Spleen (tissue), 11 donors: Measurements from ENCODE around the gene MAPT. TPM values are rescaled to one million over a fixed set of nuclear protein-coding genes. Genes with fewer than 3 reads are reported as not detected.

ENCODE experiments used
- DNase-seq: peaks from one replicate; pipeline ENCODE4 v3.0.0-alpha.2; 2020
- H3K27ac ChIP-seq, 8 donors: fragments of 200-600 bp; sonication (generic) in 7 of 8; 1 replicate in 4 of 8; 2 replicates in 4 of 8; pipeline versions ENCODE4 v1.5.0 to v1.8.0; 2016 to 2021; ENCODE audit warnings: inconsistent platforms in 4 of 8, mild to moderate bottlenecking in 4 of 8, moderate library complexity in 1 of 8
- H3K27me3 ChIP-seq, 7 donors: fragments of 200-600 bp; sonication (generic) in 6 of 7; replicated peaks in 1 of 7; 1 replicate in 4 of 7; 2 replicates in 3 of 7; pipeline versions ENCODE4 v1.5.0 to v1.8.0; 2016 to 2021; ENCODE audit warnings: inconsistent platforms in 3 of 7, mild to moderate bottlenecking in 1 of 7
- H3K36me3 ChIP-seq, 6 donors: fragments of 200-600 bp; sonication (generic) in 5 of 6; 1 replicate in 4 of 6; 2 replicates in 2 of 6; pipeline versions ENCODE4 v1.5.0 to v1.8.0; 2016 to 2021; ENCODE audit warnings: inconsistent platforms in 2 of 6
- H3K4me1 ChIP-seq, 6 donors: fragments of 200-600 bp; sonication (generic) in 5 of 6; 1 replicate in 3 of 6; 2 replicates in 3 of 6; pipeline versions ENCODE4 v1.5.0 to v1.8.0; 2016 to 2021; ENCODE audit warnings: inconsistent platforms in 3 of 6
- H3K4me3 ChIP-seq, 8 donors: fragments of 200-600 bp; sonication (generic) in 7 of 8; 1 replicate in 4 of 8; 2 replicates in 4 of 8; pipeline versions ENCODE4 v1.5.0 to v1.8.0; 2016 to 2021; ENCODE audit warnings: inconsistent platforms in 4 of 8, mild to moderate bottlenecking in 4 of 8, moderate library complexity in 2 of 8
- H3K9me3 ChIP-seq, 8 donors: fragments of 200-600 bp; sonication (generic) in 7 of 8; 1 replicate in 4 of 8; 2 replicates in 4 of 8; pipeline versions ENCODE4 v1.5.0 to v1.8.0; 2016 to 2021; ENCODE audit warnings: inconsistent platforms in 4 of 8
- POLR2A ChIP-seq, 3 donors: fragments of 450-650 bp; IDR thresholded peaks; one replicate each; pipeline ENCODE4 v1.5.1; 2017; ENCODE audit warnings: antibody characterized with exemption in 3 of 3, mild to moderate bottlenecking in 1 of 3
- POLR2AphosphoS5 ChIP-seq, 3 donors: sonication (generic); formaldehyde crosslinking; IDR thresholded peaks; one replicate each; pipeline ENCODE4 v1.5.1; 2017; ENCODE audit warnings: antibody characterized with exemption in 3 of 3
- WGBS, 5 donors: extraction: QIAGEN DNeasy Blood & Tissue Kit in 3 of 5; methylation state at CpG; one replicate each; pipeline versions ENCODE4 v1.1.5 to v1.1.7; 2013 to 2018; 5-methylcytosine and 5-hydroxymethylcytosine counted together
- intact Hi-C: fragments of 100-400 bp; cut with DNase I; formaldehyde crosslinking; loops from one replicate; pipeline ENCODE4 v1.15.0; 2023; ENCODE audit warnings: low total_unique reads
- polyA plus RNA-seq, 3 donors: library from polyadenylated mRNA; stranded (reverse); fragments of 200-250 nt; gene quantifications; one replicate each; pipeline ENCODE4 v1.2.1, GENCODE V29; 2013
- total RNA-seq, 7 donors: library from RNA; depleted of rRNA in 3 of 7; stranded (reverse); fragments of >200 nt in 3 of 7; fragmentation: NEBNext Ultra II Directional in 4 of 7; extraction: Animal tissue kit (Norgen Biotek cat#: 25700) in 4 of 7; gene quantifications; one replicate each; pipeline versions ENCODE4 v1.1.0 to v1.2.1, GENCODE V29; 2016 to 2021
- TF ChIP-seq, protein P1 (sequence below), 11 experiments: fragments of 200-600 bp in 7 of 11; fragments of 450-650 bp in 4 of 11; sonication (generic) in 4 of 11; IDR thresholded peaks in 8 of 11; conservative IDR thresholded peaks in 3 of 11; 1 replicate in 7 of 11; 2 replicates in 4 of 11; pipeline versions ENCODE4 v1.4.0 to v1.8.0; 2016 to 2021; ENCODE audit warnings: antibody characterized with exemption in 11 of 11, inconsistent platforms in 4 of 11, mild to moderate bottlenecking in 1 of 11
- donor health status: healthy with polysubstance abuse.
- donor health status: DM: no; HTN: no; CAD: no; lungs with moderate emphysema.
- donor health status: DM: no; HTN: no; CAD: no.
- donor health status: Bipolar disorder and iron deficiency.
- donor health status: healthy.
- donor health status: DM: no; HTN: no; CAD: no.
- donor health status: DM: yes; HTN: yes; CAD: no.

MAPT gene
- total and polyA plus RNA-seq, 10 donors: 0.15 to 1.6 (median 0.66) TPM

GRCh38 chr17:45920083-45920482 lies 25.7 kb downstream of the MAPT start:
- H3K4me1 ChIP-seq: no peaks in the 10 kb centered on the region
- TF ChIP-seq, protein P1, sequence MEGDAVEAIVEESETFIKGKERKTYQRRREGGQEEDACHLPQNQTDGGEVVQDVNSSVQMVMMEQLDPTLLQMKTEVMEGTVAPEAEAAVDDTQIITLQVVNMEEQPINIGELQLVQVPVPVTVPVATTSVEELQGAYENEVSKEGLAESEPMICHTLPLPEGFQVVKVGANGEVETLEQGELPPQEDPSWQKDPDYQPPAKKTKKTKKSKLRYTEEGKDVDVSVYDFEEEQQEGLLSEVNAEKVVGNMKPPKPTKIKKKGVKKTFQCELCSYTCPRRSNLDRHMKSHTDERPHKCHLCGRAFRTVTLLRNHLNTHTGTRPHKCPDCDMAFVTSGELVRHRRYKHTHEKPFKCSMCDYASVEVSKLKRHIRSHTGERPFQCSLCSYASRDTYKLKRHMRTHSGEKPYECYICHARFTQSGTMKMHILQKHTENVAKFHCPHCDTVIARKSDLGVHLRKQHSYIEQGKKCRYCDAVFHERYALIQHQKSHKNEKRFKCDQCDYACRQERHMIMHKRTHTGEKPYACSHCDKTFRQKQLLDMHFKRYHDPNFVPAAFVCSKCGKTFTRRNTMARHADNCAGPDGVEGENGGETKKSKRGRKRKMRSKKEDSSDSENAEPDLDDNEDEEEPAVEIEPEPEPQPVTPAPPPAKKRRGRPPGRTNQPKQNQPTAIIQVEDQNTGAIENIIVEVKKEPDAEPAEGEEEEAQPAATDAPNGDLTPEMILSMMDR (IDR thresholded peaks at IDR 0.05 in 8 of 11, conservative IDR thresholded peaks at IDR 0.05 in 3 of 11): no peak
- TF ChIP-seq POLR2A (IDR thresholded peaks at IDR 0.05) (no peak), POLR2AphosphoS5 (IDR thresholded peaks at IDR 0.05) (no peak)
- intact Hi-C loops: no loop called here
- no peak overlapping the region for H3K4me3 ChIP-seq
- 67 to 92% (median 79%) methylated on average over 9 of the region's 9 CpGs for WGBS, 5 donors
- H3K9me3 ChIP-seq: no peaks in the 10 kb centered on the region
- no peak for DNase-seq
- H3K27me3 ChIP-seq: peaks cover 0 to 36% (median 0%) of the 10 kb centered on the region in 7 donors
- H3K36me3 ChIP-seq: no peaks in the 10 kb centered on the region
- H3K27ac ChIP-seq: no peak overlapping the region

DNA sequence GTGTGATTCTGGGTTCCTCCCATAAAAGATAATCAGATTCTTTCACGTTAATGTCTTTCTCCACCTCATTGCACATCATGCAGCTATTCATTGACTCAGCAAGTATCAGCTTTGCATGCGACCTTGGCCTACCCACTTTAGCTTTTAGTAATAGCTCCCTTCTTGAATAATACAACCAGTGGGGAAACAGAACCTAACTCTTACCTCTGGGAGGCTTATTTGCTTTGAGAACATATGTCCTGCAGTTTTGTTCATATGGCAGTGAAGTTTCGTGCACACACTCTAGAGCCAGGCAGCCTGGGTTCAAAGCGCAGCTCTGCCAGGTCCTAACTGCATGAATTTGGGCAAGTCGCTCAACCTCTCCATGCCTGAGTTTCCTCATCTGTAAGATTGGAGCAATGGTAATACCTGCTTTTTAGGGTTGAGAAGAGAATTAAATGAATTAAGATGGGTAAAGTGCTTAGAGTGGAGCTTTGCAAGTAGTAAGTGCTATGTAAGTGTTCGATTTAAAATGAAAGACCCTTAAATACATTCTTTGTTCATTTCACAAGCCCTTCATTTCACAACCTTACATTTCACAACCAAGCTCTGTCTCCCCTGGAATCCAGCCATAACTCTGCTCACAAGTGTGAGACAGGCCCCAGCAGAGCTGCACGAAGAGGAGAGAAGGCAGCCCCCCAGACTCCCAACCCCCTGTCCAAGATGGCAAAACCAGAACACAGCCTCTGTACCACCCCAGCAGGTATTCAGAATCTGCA lies 29.3 kb downstream of the MAPT start:
- intact Hi-C loops: no loop called here
- no peak for TF ChIP-seq POLR2A (IDR thresholded peaks at IDR 0.05)
- TF ChIP-seq, protein P1 (IDR thresholded peaks at IDR 0.05 in 8 of 11, conservative IDR thresholded peaks at IDR 0.05 in 3 of 11): no peak
- TF ChIP-seq POLR2AphosphoS5 (IDR thresholded peaks at IDR 0.05): no peak
- Histone ChIP-seq H3K4me3 (no peak overlapping the region), H3K4me1 (no peaks in the 10 kb centered on the region), H3K9me3 (peaks cover 0 to 17% (median 11%) of the 10 kb centered on the region in 8 donors), H3K27ac (no peak overlapping the region), H3K36me3 (no peaks in the 10 kb centered on the region), H3K27me3 (peaks cover 0 to 14% (median 0%) of the 10 kb centered on the region in 7 donors)
- DNase-seq: no peak
- WGBS, 5 donors: 52 to 77% (median 64%) methylated on average over 7 of the region's 7 CpGs

DNA sequence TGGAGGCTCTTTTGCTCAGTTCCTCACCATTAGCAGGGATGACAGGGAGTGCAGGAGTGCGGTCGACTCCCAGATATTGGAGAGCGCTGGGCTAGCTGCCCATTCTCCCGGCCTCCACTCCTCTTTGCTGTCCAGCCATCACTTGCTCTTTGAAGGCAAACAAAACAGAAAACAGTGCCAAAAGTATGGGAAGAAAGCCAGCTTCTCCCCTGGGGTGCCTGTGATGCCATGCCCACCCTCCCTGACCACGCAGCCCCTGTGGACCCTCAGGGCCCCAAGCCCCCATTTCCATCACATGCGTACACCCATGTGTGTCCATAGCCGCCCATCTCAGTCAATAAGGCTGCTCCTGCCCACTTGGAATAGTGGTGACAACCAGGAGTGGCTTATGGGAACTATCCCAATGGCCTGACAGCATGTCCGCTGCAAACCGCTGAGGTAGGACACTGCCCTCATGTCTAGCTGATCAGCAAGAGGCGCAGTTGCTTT lies 30.0 kb downstream of the MAPT start:
- peaks cover 0 to 22% (median 16%) of the 10 kb centered on the region in 8 donors for H3K9me3 ChIP-seq
- no peaks in the 10 kb centered on the region for H3K4me1 ChIP-seq
- H3K36me3 ChIP-seq: no peaks in the 10 kb centered on the region
- no peak for DNase-seq
- H3K27me3 ChIP-seq: peaks cover 0 to 10% (median 0%) of the 10 kb centered on the region in 7 donors
- H3K4me3 ChIP-seq: no peak overlapping the region
- TF ChIP-seq, protein P1 (IDR thresholded peaks at IDR 0.05 in 8 of 11, conservative IDR thresholded peaks at IDR 0.05 in 3 of 11): no peak
- TF ChIP-seq POLR2AphosphoS5 (IDR thresholded peaks at IDR 0.05): no peak
- TF ChIP-seq POLR2A (IDR thresholded peaks at IDR 0.05): no peak
- 79 to 91% (median 88%) methylated on average over 10 of the region's 10 CpGs for WGBS, 5 donors
- intact Hi-C loops: no loop called here
- H3K27ac ChIP-seq: no peak overlapping the region

DNA sequence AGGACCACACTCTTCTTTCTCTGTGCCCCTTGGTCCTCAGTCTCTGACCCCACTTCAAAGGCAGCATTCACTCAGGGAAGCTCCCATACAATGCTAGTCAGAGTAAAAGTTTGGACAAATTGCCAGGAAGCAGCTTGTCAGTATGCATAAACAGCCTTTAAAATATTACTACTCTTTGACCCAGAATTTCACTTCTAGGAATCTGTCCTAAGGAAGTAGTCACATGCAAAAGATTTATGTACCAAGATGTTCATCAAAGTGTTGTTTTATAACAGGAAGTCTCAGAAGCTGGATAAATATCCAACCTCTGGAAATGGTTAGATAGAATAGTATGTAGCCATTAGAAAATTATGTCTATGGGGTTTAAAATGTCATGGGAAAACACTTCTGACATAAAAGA lies 31.0 kb downstream of the MAPT start:
- DNase-seq: no peak
- peaks cover 0 to 4% (median 0%) of the 10 kb centered on the region in 7 donors for H3K27me3 ChIP-seq
- no peaks in the 10 kb centered on the region for H3K4me1 ChIP-seq
- intact Hi-C loops: no loop called here
- no peak for TF ChIP-seq POLR2AphosphoS5 (IDR thresholded peaks at IDR 0.05)
- TF ChIP-seq, protein P1 (IDR thresholded peaks at IDR 0.05 in 8 of 11, conservative IDR thresholded peaks at IDR 0.05 in 3 of 11): no peak
- H3K9me3 ChIP-seq: peaks cover 0 to 22% (median 16%) of the 10 kb centered on the region in 8 donors
- H3K27ac ChIP-seq: no peak overlapping the region
- no peak overlapping the region for H3K4me3 ChIP-seq
- H3K36me3 ChIP-seq: no peaks in the 10 kb centered on the region
